ENCODE data around the gene LRRIQ3.
A peak's percentile ranks its signal among the peaks of the same experiment; 100 is the strongest.

LRRIQ3 gene

GRCh38 chr1:74113333-74113732, 84.6 kb downstream of the LRRIQ3 start:
- no peak for DNase-seq (ENCODE audit: low spot score)

- DNase-seq (ENCODE audit: low spot score): no peak
Observed at GRCh38 chr1:74107394-74107793, 90.6 kb downstream of the LRRIQ3 start.

GRCh38 chr1:74091371-74091770, 106.6 kb downstream of the LRRIQ3 start:
- DNase-seq (ENCODE audit: low spot score): no peak

GRCh38 chr1:74083128-74083527, 114.8 kb downstream of the LRRIQ3 start:
- DNase-seq (ENCODE audit: low spot score): no peak

GRCh38 chr1:74065081-74065480, 132.9 kb downstream of the LRRIQ3 start:
- no peak for DNase-seq (ENCODE audit: low spot score)

- no peak for DNase-seq (ENCODE audit: low spot score)
Observed at GRCh38 chr1:74057719-74058118, 140.3 kb downstream of the LRRIQ3 start.

GRCh38 chr1:74053407-74053806, 144.6 kb downstream of the LRRIQ3 start:
- DNase-seq (ENCODE audit: low spot score): no peak

- no peak for DNase-seq (ENCODE audit: low spot score)
Observed at GRCh38 chr1:74050386-74050785, 147.6 kb downstream of the LRRIQ3 start.

- no peak for DNase-seq (ENCODE audit: low spot score)
Observed at GRCh38 chr1:74038042-74038441, 159.9 kb downstream of the LRRIQ3 start.

- DNase-seq (ENCODE audit: low spot score): no peak
Observed at GRCh38 chr1:74012583-74012982, 185.4 kb downstream of the LRRIQ3 start.

GRCh38 chr1:74011736-74012135, 186.2 kb downstream of the LRRIQ3 start:
- DNase-seq (ENCODE audit: low spot score): no peak

GRCh38 chr1:74010206-74010605, 187.8 kb downstream of the LRRIQ3 start:
- no peak for DNase-seq (ENCODE audit: low spot score)

- no peak for DNase-seq (ENCODE audit: low spot score)
Observed at GRCh38 chr1:74005533-74005932, 192.4 kb downstream of the LRRIQ3 start.

GRCh38 chr1:74003806-74004205, 194.2 kb downstream of the LRRIQ3 start:
- DNase-seq (ENCODE audit: low spot score): no peak

GRCh38 chr1:73998348-73998959, 199.5 kb downstream of the LRRIQ3 start:
- DNase-seq (ENCODE audit: low spot score): peak; percentile 93

GRCh38 chr1:73980324-73981040, 217.5 kb downstream of the LRRIQ3 start:
- no peak for DNase-seq (ENCODE audit: low spot score)

GRCh38 chr1:73979684-73980083, 218.3 kb downstream of the LRRIQ3 start:
- no peak for DNase-seq (ENCODE audit: low spot score)

GRCh38 chr1:73978964-73979363, 219.0 kb downstream of the LRRIQ3 start:
- no peak for DNase-seq (ENCODE audit: low spot score)

All from cerebellar cortex (tissue), 1 donor.